Mucosa of stomach (tissue), 1 donor: ENCODE measurements around the gene SIAH2.
A peak's percentile ranks its signal among the peaks of the same experiment; 100 is the strongest.
"Not testable (repeated sequence)": the region's sequence is repeated elsewhere in the genome, so short reads cannot be mapped to it uniquely, and the experiment has no call there.

ENCODE experiments used
- H3K27me3 ChIP-seq: one replicate; pipeline ENCODE4 v1.7.0; 2013; ENCODE audit warnings: mild to moderate bottlenecking, low read length; ENCODE audit not compliant: control insufficient read depth, insufficient read depth
- H3K36me3 ChIP-seq: one replicate; pipeline ENCODE4 v1.7.0; 2013; ENCODE audit warnings: low read length; ENCODE audit not compliant: control insufficient read depth, insufficient read depth
- H3K4me1 ChIP-seq: one replicate; pipeline ENCODE4 v1.7.0; 2013; ENCODE audit warnings: mild to moderate bottlenecking, low read length; ENCODE audit not compliant: control insufficient read depth, insufficient read depth
- H3K4me3 ChIP-seq: one replicate; pipeline ENCODE4 v1.7.0; 2013; ENCODE audit warnings: low read length
- H3K9ac ChIP-seq: one replicate; pipeline ENCODE4 v1.7.0; 2013; ENCODE audit warnings: mild to moderate bottlenecking, low read length, moderate library complexity
- H3K9me3 ChIP-seq: one replicate; pipeline ENCODE4 v1.7.0; 2013; ENCODE audit warnings: mild to moderate bottlenecking, low read length, moderate library complexity; ENCODE audit not compliant: control insufficient read depth
- donor health status: Pancreatic carcinoma.

Gene SIAH2

GRCh38 chr3:150763122-150763840 lies at the start of gene SIAH2:
Gene SIAH2, minus strand, starts transcription at chr3:150763169. Its CDS starts 320 bp downstream, at chr3:150762849.
- peaks cover 13% of the 10 kb centered on the region for H3K4me1 ChIP-seq

GRCh38 chr3:150811984-150812383 lies 49.0 kb upstream of the SIAH2 start:
- no peaks in the 10 kb centered on the region for H3K9me3 ChIP-seq
- no peak overlapping the region for H3K4me3 ChIP-seq
- H3K27me3 ChIP-seq, result peaks cover 4% of the 10 kb centered on the region
- no peaks in the 10 kb centered on the region for H3K36me3 ChIP-seq
- H3K4me1 ChIP-seq, result no peaks in the 10 kb centered on the region
- no peak overlapping the region for H3K9ac ChIP-seq

More at GRCh38 chr3:150763122-150763840, at the start of gene SIAH2:
- H3K4me3 ChIP-seq, result peak within 1 kb of the TSS; percentile 75
- no peaks in the 10 kb centered on the region for H3K9me3 ChIP-seq
- H3K36me3 ChIP-seq, result peaks cover 5% of the 10 kb centered on the region
- peak within 1 kb of the TSS; percentile 83 for H3K9ac ChIP-seq
- H3K27me3 ChIP-seq, result no peaks in the 10 kb centered on the region

GRCh38 chr3:150810641-150811040 lies 47.7 kb upstream of the SIAH2 start:
- Histone ChIP-seq H3K4me3 (no peak overlapping the region), H3K27me3 (peaks cover 4% of the 10 kb centered on the region), H3K9me3 (no peaks in the 10 kb centered on the region), H3K4me1 (no peaks in the 10 kb centered on the region), H3K9ac (no peak overlapping the region), H3K36me3 (no peaks in the 10 kb centered on the region)

- Histone ChIP-seq H3K9ac (no peak overlapping the region), H3K36me3 (no peaks in the 10 kb centered on the region), H3K4me3 (no peak overlapping the region), H3K27me3 (no peaks in the 10 kb centered on the region), H3K9me3 (no peaks in the 10 kb centered on the region), H3K4me1 (no peaks in the 10 kb centered on the region)
Measured at GRCh38 chr3:150806185-150806835, 43.3 kb upstream of the SIAH2 start.

- H3K4me1 ChIP-seq, result no peaks in the 10 kb centered on the region
- no peaks in the 10 kb centered on the region for H3K27me3 ChIP-seq
- H3K9me3 ChIP-seq, result no peaks in the 10 kb centered on the region
- no peak overlapping the region for H3K9ac ChIP-seq
- H3K4me3 ChIP-seq, result no peak overlapping the region
- H3K36me3 ChIP-seq, result no peaks in the 10 kb centered on the region
Measured at GRCh38 chr3:150805354-150805753, 42.4 kb upstream of the SIAH2 start.

GRCh38 chr3:150803440-150803985 lies 40.5 kb upstream of the SIAH2 start:
- H3K36me3 ChIP-seq, result no peaks in the 10 kb centered on the region
- H3K4me1 ChIP-seq, result no peaks in the 10 kb centered on the region

GRCh38 chr3:150800722-150801121 lies 37.8 kb upstream of the SIAH2 start:
- H3K27me3 ChIP-seq, result no peaks in the 10 kb centered on the region
- H3K9ac ChIP-seq, result no peak overlapping the region
- H3K36me3 ChIP-seq, result no peaks in the 10 kb centered on the region
- no peaks in the 10 kb centered on the region for H3K9me3 ChIP-seq
- H3K4me3 ChIP-seq, result no peak overlapping the region
- no peaks in the 10 kb centered on the region for H3K4me1 ChIP-seq

More at GRCh38 chr3:150803440-150803985, 40.5 kb upstream of the SIAH2 start:
- H3K4me3 ChIP-seq, result no peak overlapping the region
- H3K27me3 ChIP-seq, result no peaks in the 10 kb centered on the region
- H3K9me3 ChIP-seq, result no peaks in the 10 kb centered on the region
- H3K9ac ChIP-seq, result no peak overlapping the region

- H3K36me3 ChIP-seq, result no peaks in the 10 kb centered on the region
- no peak overlapping the region for H3K9ac ChIP-seq
- no peaks in the 10 kb centered on the region for H3K27me3 ChIP-seq
- no peak overlapping the region for H3K4me3 ChIP-seq
- H3K9me3 ChIP-seq, result no peaks in the 10 kb centered on the region
- H3K4me1 ChIP-seq, result no peaks in the 10 kb centered on the region
Measured at GRCh38 chr3:150798122-150798618, 35.2 kb upstream of the SIAH2 start.

- no peaks in the 10 kb centered on the region for H3K36me3 ChIP-seq
Measured at GRCh38 chr3:150797155-150797554, 34.2 kb upstream of the SIAH2 start.

GRCh38 chr3:150796527-150796926 lies 33.6 kb upstream of the SIAH2 start:
- H3K9me3 ChIP-seq, H3K36me3 ChIP-seq, H3K27me3 ChIP-seq, H3K9ac ChIP-seq, H3K4me3 ChIP-seq, H3K4me1 ChIP-seq: not testable (repeated sequence)

More at GRCh38 chr3:150797155-150797554, 34.2 kb upstream of the SIAH2 start:
- no peaks in the 10 kb centered on the region for H3K9me3 ChIP-seq
- no peaks in the 10 kb centered on the region for H3K27me3 ChIP-seq
- no peak overlapping the region for H3K9ac ChIP-seq
- H3K4me3 ChIP-seq, result no peak overlapping the region
- no peaks in the 10 kb centered on the region for H3K4me1 ChIP-seq

- H3K9ac ChIP-seq, result no peak overlapping the region
- H3K4me1 ChIP-seq, result no peaks in the 10 kb centered on the region
- H3K27me3 ChIP-seq, result no peaks in the 10 kb centered on the region
- no peaks in the 10 kb centered on the region for H3K36me3 ChIP-seq
- H3K9me3 ChIP-seq, result no peaks in the 10 kb centered on the region
- no peak overlapping the region for H3K4me3 ChIP-seq
Measured at GRCh38 chr3:150793641-150794040, 30.7 kb upstream of the SIAH2 start.

GRCh38 chr3:150790629-150791028 lies 27.7 kb upstream of the SIAH2 start:
- Histone ChIP-seq H3K36me3 (no peaks in the 10 kb centered on the region), H3K9me3 (no peaks in the 10 kb centered on the region), H3K9ac (no peak overlapping the region), H3K27me3 (no peaks in the 10 kb centered on the region), H3K4me1 (peaks cover 14% of the 10 kb centered on the region), H3K4me3 (no peak overlapping the region)
